GM12801 (cell line): ENCODE results near the gene DOCK10.

Experiments used
- CTCF ChIP-seq: IDR thresholded peaks from one replicate; pipeline ENCODE4 v1.5.1; 2011; ENCODE audit warnings: control low read depth; ENCODE audit not compliant: insufficient read length; ENCODE audit errors: extremely low read depth

Gene DOCK10

GRCh38 chr2:224987733-224988132 is 54.5 kb downstream of the DOCK10 start:
- no peak for TF ChIP-seq CTCF

GRCh38 chr2:224986477-224986876 is 55.8 kb downstream of the DOCK10 start:
- TF ChIP-seq CTCF, result no peak

GRCh38 chr2:224984637-224985036 is 57.6 kb downstream of the DOCK10 start:
- TF ChIP-seq CTCF, result no peak

- TF ChIP-seq CTCF, result no peak
Observed at GRCh38 chr2:224983712-224984554, 58.3 kb downstream of the DOCK10 start.

GRCh38 chr2:224982910-224983711 is 59.2 kb downstream of the DOCK10 start:
- TF ChIP-seq CTCF, result no peak

- no peak for TF ChIP-seq CTCF
Observed at GRCh38 chr2:224982226-224982625, 60.0 kb downstream of the DOCK10 start.
